Peyer's patch (tissue), 4 donors: ENCODE results near the gene ARFGEF2. TPM values are rescaled to one million over a fixed set of nuclear protein-coding genes. Genes with fewer than 3 reads are reported as not detected.
A peak's percentile ranks its signal among the peaks of the same experiment; 100 is the strongest.

Experiments used
- DNase-seq, 3 donors: peaks; one replicate each; pipeline ENCODE4 v3.0.0-alpha.2; 2017 to 2019
- H3K27ac ChIP-seq, 4 donors: fragments of 200-600 bp; sonication (generic); one replicate each; pipeline ENCODE4 v1.5.1; 2016 to 2019
- H3K27me3 ChIP-seq, 2 donors: fragments of 200-600 bp; sonication (generic); one replicate each; pipeline ENCODE4 v1.5.1; 2019
- H3K36me3 ChIP-seq, 3 donors: fragments of 200-600 bp; sonication (generic); one replicate each; pipeline ENCODE4 v1.5.1; 2016 to 2019
- H3K4me1 ChIP-seq, 4 donors: fragments of 200-600 bp; sonication (generic); one replicate each; pipeline ENCODE4 v1.5.1; 2016 to 2019
- H3K4me3 ChIP-seq, 4 donors: fragments of 200-600 bp; sonication (generic); 1 replicate in 3 of 4; 2 replicates in 1 of 4; pipeline ENCODE4 v1.5.1; 2016 to 2019; ENCODE audit warnings: mild to moderate bottlenecking in 1 of 4
- H3K9me3 ChIP-seq, 4 donors: fragments of 200-600 bp; sonication (generic); one replicate each; pipeline ENCODE4 v1.5.1; 2016 to 2019; ENCODE audit warnings: mild to moderate bottlenecking in 1 of 4
- POLR2A ChIP-seq, 2 donors: fragments of 450-650 bp; IDR thresholded peaks; one replicate each; pipeline ENCODE4 v1.5.1; 2017; ENCODE audit warnings: antibody characterized with exemption in 2 of 2, mild to moderate bottlenecking in 2 of 2, moderate library complexity in 2 of 2
- total RNA-seq, 4 donors: library from RNA; depleted of rRNA; stranded (reverse); fragments of >200 nt; gene quantifications; one replicate each; pipeline ENCODE4 v1.1.0, GENCODE V29; 2016
- TF ChIP-seq, protein P1 (sequence below), 6 experiments: fragments of 450-650 bp in 4 of 6; fragments of 200-600 bp in 2 of 6; sonication (generic) in 1 of 6; IDR thresholded peaks; one replicate each; pipeline ENCODE4 v1.5.1; 2017 to 2019; ENCODE audit warnings: antibody characterized with exemption in 6 of 6, mild to moderate bottlenecking in 3 of 6, moderate library complexity in 1 of 6

The ARFGEF2 gene
- total RNA-seq, 4 donors from 2014 or later, result 38.0 to 170 (median 43.4) TPM

DNA sequence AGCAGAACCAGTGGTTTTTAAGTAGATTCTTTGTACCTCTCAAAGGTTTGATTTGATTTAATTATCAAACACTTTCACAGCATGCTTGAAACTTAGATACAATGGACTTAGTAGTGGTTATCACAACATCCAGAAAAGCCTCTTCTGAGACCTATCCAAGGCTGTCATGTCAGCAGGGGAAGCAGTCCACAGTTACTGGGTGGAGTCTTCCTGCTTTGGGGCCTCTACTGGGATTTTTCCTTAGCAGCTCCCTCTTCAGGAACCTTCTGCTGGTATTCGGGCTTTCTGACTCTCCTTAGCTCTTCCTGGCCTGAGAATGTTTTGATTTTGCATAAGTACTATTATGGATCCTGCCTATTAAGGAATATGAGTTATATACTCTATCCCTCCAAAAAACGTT, 36.0 kb downstream of the ARFGEF2 start:
- H3K27me3 ChIP-seq, result no peaks in the 10 kb centered on the region
- H3K4me1 ChIP-seq, result no peaks in the 10 kb centered on the region
- DNase-seq, result no peak
- TF ChIP-seq, protein P1, sequence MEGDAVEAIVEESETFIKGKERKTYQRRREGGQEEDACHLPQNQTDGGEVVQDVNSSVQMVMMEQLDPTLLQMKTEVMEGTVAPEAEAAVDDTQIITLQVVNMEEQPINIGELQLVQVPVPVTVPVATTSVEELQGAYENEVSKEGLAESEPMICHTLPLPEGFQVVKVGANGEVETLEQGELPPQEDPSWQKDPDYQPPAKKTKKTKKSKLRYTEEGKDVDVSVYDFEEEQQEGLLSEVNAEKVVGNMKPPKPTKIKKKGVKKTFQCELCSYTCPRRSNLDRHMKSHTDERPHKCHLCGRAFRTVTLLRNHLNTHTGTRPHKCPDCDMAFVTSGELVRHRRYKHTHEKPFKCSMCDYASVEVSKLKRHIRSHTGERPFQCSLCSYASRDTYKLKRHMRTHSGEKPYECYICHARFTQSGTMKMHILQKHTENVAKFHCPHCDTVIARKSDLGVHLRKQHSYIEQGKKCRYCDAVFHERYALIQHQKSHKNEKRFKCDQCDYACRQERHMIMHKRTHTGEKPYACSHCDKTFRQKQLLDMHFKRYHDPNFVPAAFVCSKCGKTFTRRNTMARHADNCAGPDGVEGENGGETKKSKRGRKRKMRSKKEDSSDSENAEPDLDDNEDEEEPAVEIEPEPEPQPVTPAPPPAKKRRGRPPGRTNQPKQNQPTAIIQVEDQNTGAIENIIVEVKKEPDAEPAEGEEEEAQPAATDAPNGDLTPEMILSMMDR (IDR thresholded peaks at IDR 0.05), result no peak
- TF ChIP-seq POLR2A (IDR thresholded peaks at IDR 0.05), result no peak
- H3K4me3 ChIP-seq, result no peak overlapping the region
- H3K9me3 ChIP-seq, result no peaks in the 10 kb centered on the region
- no peak overlapping the region for H3K27ac ChIP-seq
- H3K36me3 ChIP-seq, result peaks cover 0 to 79% (median 0%) of the 10 kb centered on the region in 3 donors

DNA sequence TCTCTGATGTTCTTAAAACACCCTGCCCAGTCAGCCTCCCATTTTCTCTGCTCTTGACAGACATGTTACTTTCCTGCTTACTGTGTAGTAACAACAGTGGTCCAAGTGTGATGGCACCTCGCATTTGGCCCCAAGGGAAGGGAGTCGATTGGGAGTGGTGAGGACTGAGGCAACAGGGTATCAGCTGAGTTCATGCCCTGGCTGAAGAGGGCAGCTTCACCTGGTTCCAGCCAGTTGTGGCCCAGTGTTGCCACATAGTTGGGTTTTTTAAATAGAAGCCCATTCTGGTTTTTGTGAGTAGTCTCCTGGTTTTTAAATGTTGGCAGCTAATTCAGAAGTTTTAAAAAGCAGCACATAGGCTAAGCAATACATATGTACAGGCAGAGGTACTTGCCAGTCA, 37.2 kb downstream of the ARFGEF2 start:
- Histone ChIP-seq H3K9me3 (no peaks in the 10 kb centered on the region), H3K4me1 (no peaks in the 10 kb centered on the region), H3K4me3 (no peak overlapping the region), H3K36me3 (peaks cover 0 to 67% (median 0%) of the 10 kb centered on the region in 3 donors), H3K27me3 (no peaks in the 10 kb centered on the region), H3K27ac (no peak overlapping the region)
- TF ChIP-seq, protein P1 (IDR thresholded peaks at IDR 0.05), result no peak
- no peak for TF ChIP-seq POLR2A (IDR thresholded peaks at IDR 0.05)
- DNase-seq, result no peak

DNA sequence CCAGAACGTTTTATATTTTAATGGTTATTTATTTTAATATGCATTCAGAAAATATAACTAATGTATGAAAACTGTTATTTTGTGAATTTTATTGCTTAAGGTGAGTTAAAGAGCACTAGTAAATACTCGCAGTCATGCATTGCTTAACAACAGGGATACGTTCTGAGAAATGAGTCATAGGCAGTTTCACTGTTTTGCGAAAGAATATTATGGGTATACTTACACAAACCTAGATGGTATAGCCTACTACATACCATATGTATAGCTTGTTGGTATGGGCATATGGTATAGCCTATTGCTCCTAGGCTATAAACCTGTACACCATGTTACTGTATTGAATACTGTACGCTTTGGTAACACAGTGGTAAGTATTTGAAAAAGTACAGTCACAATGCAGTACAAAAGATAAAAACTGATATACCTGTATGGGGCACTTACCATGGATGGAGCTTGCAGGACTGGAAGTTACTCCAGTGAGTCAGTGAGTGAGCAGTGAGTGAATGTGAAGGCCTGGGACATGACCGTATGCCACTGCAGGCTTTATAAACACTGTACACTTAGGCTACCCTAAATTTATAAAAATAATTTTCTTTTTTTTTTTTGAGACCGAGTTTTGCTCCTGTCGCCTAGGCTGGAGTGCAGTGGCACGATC, 38.5 kb downstream of the ARFGEF2 start:
- H3K27ac ChIP-seq, result no peak overlapping the region
- no peak overlapping the region for H3K4me3 ChIP-seq
- H3K9me3 ChIP-seq, result no peaks in the 10 kb centered on the region
- H3K27me3 ChIP-seq, result no peaks in the 10 kb centered on the region
- TF ChIP-seq POLR2A (IDR thresholded peaks at IDR 0.05), result no peak
- TF ChIP-seq, protein P1 (IDR thresholded peaks at IDR 0.05), result no peak
- peaks cover 0 to 62% (median 0%) of the 10 kb centered on the region in 3 donors for H3K36me3 ChIP-seq
- no peak for DNase-seq
- no peaks in the 10 kb centered on the region for H3K4me1 ChIP-seq

DNA sequence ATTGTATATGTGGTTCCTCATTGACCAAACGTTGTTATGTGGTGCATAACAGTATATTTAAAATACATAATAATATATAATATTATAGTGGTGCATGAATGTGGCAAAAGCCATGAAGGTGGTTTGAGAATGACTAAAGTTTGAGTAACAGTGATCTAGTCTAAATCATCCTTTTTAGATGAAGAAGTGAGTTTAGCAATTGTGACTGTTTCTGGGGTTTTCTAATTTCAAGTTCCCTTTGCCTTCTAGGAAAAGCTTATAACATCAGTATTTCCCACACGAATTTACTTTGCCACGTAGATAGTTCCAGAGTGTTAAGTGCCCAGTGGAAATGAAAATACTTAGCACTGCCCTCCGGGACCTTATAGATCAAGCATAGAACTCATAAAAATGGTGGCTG, 40.9 kb downstream of the ARFGEF2 start:
- Histone ChIP-seq H3K27ac (no peak overlapping the region), H3K27me3 (no peaks in the 10 kb centered on the region), H3K4me3 (no peak overlapping the region), H3K36me3 (peaks cover 0 to 46% (median 0%) of the 10 kb centered on the region in 3 donors), H3K4me1 (no peaks in the 10 kb centered on the region), H3K9me3 (no peaks in the 10 kb centered on the region)
- DNase-seq, result no peak
- TF ChIP-seq, protein P1 (IDR thresholded peaks at IDR 0.05), result no peak
- TF ChIP-seq POLR2A (IDR thresholded peaks at IDR 0.05), result no peak

DNA sequence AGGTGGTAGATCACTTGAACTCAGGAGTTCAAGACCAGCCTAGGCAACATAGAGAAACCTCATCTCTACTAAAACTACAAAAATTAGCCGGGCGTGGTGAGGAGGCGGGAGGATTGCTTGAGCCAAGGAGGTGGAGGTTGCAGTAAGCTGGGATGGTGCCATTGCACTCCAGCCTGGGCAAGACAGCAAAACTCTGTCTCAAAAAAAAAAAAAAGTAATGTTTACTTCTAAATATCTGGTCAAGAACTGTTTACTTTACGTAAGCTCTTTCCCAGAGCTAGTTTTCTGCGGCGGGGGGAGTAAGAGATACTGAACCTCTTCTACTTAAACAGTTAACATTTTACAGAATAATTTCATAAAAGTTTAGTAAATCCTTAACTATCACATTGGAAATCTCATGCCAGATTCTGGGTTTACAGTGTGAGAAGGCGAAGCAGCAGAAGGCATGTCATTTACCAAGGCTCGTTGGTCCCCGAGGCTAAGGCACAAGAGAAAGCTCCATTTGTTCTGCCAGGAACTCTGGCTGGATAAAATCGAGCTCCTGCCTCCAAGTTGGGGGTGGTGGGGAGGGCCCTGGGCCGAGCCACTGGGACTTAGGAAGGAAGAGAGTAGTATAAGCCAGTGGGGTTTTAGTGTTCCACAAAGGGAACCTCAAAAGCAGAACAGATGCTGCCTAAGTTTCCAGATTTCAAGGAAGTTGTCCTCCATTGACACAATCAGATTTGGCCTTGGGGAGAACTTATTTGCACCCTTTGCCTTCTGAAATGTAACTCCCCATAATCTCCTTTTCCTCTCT, 41.7 kb downstream of the ARFGEF2 start:
- Histone ChIP-seq H3K4me3 (no peak overlapping the region), H3K27ac (peak overlapping the region in 2 of 4 donors; percentile 27 to 37), H3K36me3 (peaks cover 0 to 40% (median 0%) of the 10 kb centered on the region in 3 donors), H3K27me3 (no peaks in the 10 kb centered on the region), H3K9me3 (no peaks in the 10 kb centered on the region), H3K4me1 (no peaks in the 10 kb centered on the region)
- DNase-seq, result no peak
- TF ChIP-seq, protein P1 (IDR thresholded peaks at IDR 0.05), result no peak
- TF ChIP-seq POLR2A (IDR thresholded peaks at IDR 0.05), result no peak
